GM18499 (cell line): ENCODE results near the gene RBP4.

Source experiments
- ATAC-seq: cut with Tn5 transposase; IDR thresholded peaks from one replicate; pipeline ENCODE4 v1.9.1; 2021; ENCODE audit warnings: moderate number of reproducible peaks; ENCODE audit not compliant: insufficient read depth, unreplicated experiment

The RBP4 gene

GRCh38 chr10:93597075-93597599 is 3.9 kb downstream of the RBP4 start:
- no peak for ATAC-seq

GRCh38 chr10:93596539-93596938 is 4.5 kb downstream of the RBP4 start:
- no peak for ATAC-seq

- ATAC-seq, result no peak
Observed at GRCh38 chr10:93595378-93596161, 5.5 kb downstream of the RBP4 start.

- ATAC-seq, result no peak
Observed at GRCh38 chr10:93594518-93594917, 6.5 kb downstream of the RBP4 start.

- no peak for ATAC-seq
Observed at GRCh38 chr10:93593749-93594148, 7.3 kb downstream of the RBP4 start.

- ATAC-seq, result no peak
Observed at GRCh38 chr10:93593254-93593653, 7.8 kb downstream of the RBP4 start.

GRCh38 chr10:93591065-93591808 is 9.8 kb downstream of the RBP4 start:
- no peak for ATAC-seq

GRCh38 chr10:93590638-93591037 is 10.4 kb downstream of the RBP4 start:
- ATAC-seq, result no peak

- no peak for ATAC-seq
Observed at GRCh38 chr10:93589648-93590562, 11.1 kb downstream of the RBP4 start.

- ATAC-seq, result no peak
Observed at GRCh38 chr10:93584445-93584844, 16.6 kb downstream of the RBP4 start.

GRCh38 chr10:93580828-93581227 is 20.2 kb downstream of the RBP4 start:
- no peak for ATAC-seq

- no peak for ATAC-seq
Observed at GRCh38 chr10:93579985-93580711, 20.9 kb downstream of the RBP4 start.

GRCh38 chr10:93579089-93579488 is 21.9 kb downstream of the RBP4 start:
- no peak for ATAC-seq

- no peak for ATAC-seq
Observed at GRCh38 chr10:93577565-93577964, 23.5 kb downstream of the RBP4 start.

GRCh38 chr10:93576888-93577287 is 24.1 kb downstream of the RBP4 start:
- no peak for ATAC-seq

GRCh38 chr10:93573924-93574323 is 27.1 kb downstream of the RBP4 start:
- ATAC-seq, result no peak

GRCh38 chr10:93573051-93573909 is 27.8 kb downstream of the RBP4 start:
- no peak for ATAC-seq

- ATAC-seq, result no peak
Observed at GRCh38 chr10:93572606-93573005, 28.4 kb downstream of the RBP4 start.

- ATAC-seq, result no peak
Observed at GRCh38 chr10:93570383-93570782, 30.7 kb downstream of the RBP4 start.
